Lung (tissue), 16 donors: Measurements from ENCODE around the gene MTMR1. TPM values are rescaled to one million over a fixed set of nuclear protein-coding genes. Genes with fewer than 3 reads are reported as not detected.
A peak's percentile ranks its signal among the peaks of the same experiment; 100 is the strongest.

ENCODE experiments used
- ATAC-seq: fragments of 200-7000 bp; cut with Tn5 transposase; one replicate; pipeline ENCODE4 v1.9.1; 2020; ENCODE audit warnings: moderate number of reproducible peaks; ENCODE audit not compliant: insufficient read depth, low FRiP score
- DNase-seq, 3 donors: peaks; one replicate each; pipeline ENCODE4 v3.0.0-alpha.2; 2013 to 2017
- H3K27ac ChIP-seq, 2 donors: one replicate each; pipeline ENCODE4 v1.5.1; 2013; ENCODE audit warnings: mild to moderate bottlenecking in 2 of 2, moderate library complexity in 2 of 2, control low read depth in 1 of 2, inconsistent platforms in 1 of 2, low read depth in 1 of 2, low read length in 1 of 2
- H3K27me3 ChIP-seq, 3 donors: one replicate each; pipeline ENCODE4 v1.5.1; 2013; ENCODE audit warnings: low read length in 2 of 3; ENCODE audit not compliant: control insufficient read depth in 3 of 3, insufficient read depth in 3 of 3
- H3K36me3 ChIP-seq, 4 donors: one replicate each; pipeline ENCODE4 v1.5.1; 2013; ENCODE audit warnings: low read length in 4 of 4, mild to moderate bottlenecking in 1 of 4, moderate library complexity in 1 of 4; ENCODE audit not compliant: control insufficient read depth in 4 of 4, insufficient read depth in 4 of 4
- H3K4me1 ChIP-seq, 5 donors: one replicate each; pipeline ENCODE4 v1.5.1; 2013; ENCODE audit warnings: low read length in 5 of 5, mild to moderate bottlenecking in 2 of 5, moderate library complexity in 1 of 5; ENCODE audit not compliant: control insufficient read depth in 5 of 5, insufficient read depth in 5 of 5
- H3K4me3 ChIP-seq: one replicate; pipeline ENCODE4 v1.5.1; 2013; ENCODE audit warnings: mild to moderate bottlenecking, control low read depth, moderate library complexity
- H3K9ac ChIP-seq, 2 donors: one replicate each; pipeline ENCODE4 v1.5.1; 2013; ENCODE audit warnings: low read length in 2 of 2, control low read depth in 1 of 2; ENCODE audit not compliant: insufficient read depth in 1 of 2
- H3K9me3 ChIP-seq, 4 donors: one replicate each; pipeline ENCODE4 v1.5.1; 2013; ENCODE audit warnings: low read length in 3 of 4, mild to moderate bottlenecking in 1 of 4, moderate library complexity in 1 of 4; ENCODE audit not compliant: control insufficient read depth in 4 of 4, insufficient read depth in 3 of 4
- WGBS, 2 donors: extraction: QIAGEN DNeasy Blood & Tissue Kit; methylation state at CpG; one replicate each; pipeline ENCODE4 v1.1.7; 2013; 5-methylcytosine and 5-hydroxymethylcytosine counted together
- long read RNA-seq, 5 donors: transcript quantifications; one replicate each; lab custom pipeline, GENCODE V29; 2026
- polyA plus RNA-seq, 2 donors: library from polyadenylated mRNA; stranded (reverse); fragments of 200-250 nt; gene quantifications; one replicate each; pipeline ENCODE4 v1.2.1, GENCODE V29; 2013
- total RNA-seq, 2 donors: library from RNA; depleted of rRNA in 1 of 2; stranded (reverse); fragments of >200 nt in 1 of 2; gene quantifications; one replicate each; pipeline ENCODE4 v1.2.1, GENCODE V29; 2014 to 2021
- TF ChIP-seq, protein P1 (sequence below): IDR thresholded peaks from 2 replicates; pipeline ENCODE4 v1.5.1; 2012; ENCODE audit warnings: mild to moderate bottlenecking; ENCODE audit errors: control extremely low read depth, extremely low read depth
- donor health status: control.
- donor health status: control.
- donor health status: Bipolar disorder and iron deficiency.
- donor health status: healthy.
- donor health status: DM: yes; HTN: yes; CAD: no.

MTMR1 gene
- total RNA-seq (10 to 100 TPM; 21.6 to 37.6 TPM), polyA plus RNA-seq (10 to 100 TPM; 10.0 to 10.3 TPM)
- long read RNA-seq, donor 1, partial matches to known transcripts: 5 of 5 reads
- long read RNA-seq, donor 1, other reads (novel, unspliced or antisense): 0 of 5 reads
- long read RNA-seq, donor 2: 0 reads
- long read RNA-seq, donor 3: 0 reads
- long read RNA-seq, donor 4: 0 reads
- long read RNA-seq, donor 5, full-length matches to known transcripts: 1 of 10 reads
- long read RNA-seq, donor 5, partial matches to known transcripts: 9 of 10 reads
- long read RNA-seq, donor 5, other reads (novel, unspliced or antisense): 0 of 10 reads

DNA sequence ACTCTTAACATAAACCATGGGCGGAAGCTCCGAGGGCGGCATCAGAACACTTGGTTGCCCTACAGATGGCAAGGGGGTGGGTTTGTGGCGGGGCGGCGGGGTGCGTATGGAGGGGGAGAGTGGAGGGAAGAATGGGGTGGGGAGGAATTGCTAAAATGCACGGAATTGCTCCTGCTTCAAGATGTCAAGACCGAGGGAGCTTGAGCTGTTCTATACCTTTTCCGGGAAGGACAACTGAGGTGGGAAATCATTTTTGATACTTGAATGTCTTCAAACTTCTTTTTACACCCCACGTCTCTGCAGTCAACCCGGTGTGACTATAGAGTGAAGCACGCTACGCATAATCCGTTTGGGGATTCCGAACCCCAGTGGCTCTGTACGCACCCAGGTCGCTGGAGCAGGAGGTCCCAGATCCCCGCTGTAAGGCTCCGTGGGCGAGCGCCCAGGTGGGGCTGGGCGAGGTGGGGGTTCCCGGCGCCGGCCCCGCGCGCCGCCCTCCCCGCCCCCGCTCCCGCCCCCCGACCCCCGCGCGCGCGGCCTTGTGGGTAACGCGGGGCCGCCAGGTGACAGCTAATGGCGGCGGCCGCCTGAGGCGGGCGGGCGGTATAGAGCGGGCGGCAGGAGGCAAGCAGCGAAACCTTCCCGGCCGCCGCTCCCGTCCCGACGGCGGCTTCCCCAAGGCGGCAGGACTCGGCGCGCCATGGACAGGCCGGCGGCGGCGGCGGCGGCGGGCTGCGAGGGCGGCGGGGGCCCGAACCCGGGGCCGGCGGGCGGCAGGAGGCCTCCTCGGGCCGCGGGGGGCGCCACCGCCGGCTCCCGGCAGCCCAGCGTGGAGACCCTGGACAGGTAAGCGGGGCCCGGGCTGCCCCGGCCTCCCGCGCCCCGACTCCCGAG, at the start of gene MTMR1:
MTMR1 (plus strand) TSS at position 566 of the 894 bp plus-strand sequence; CDS start at position 701, 135 bp downstream.
- peak within 1 kb of the TSS; percentile 85 to 88 for H3K27ac ChIP-seq
- peak within 1 kb of the TSS; percentile 27 to 67 for H3K9ac ChIP-seq
- 1 to 34% methylated on average over 22 to 92 of the region's 92 CpGs for WGBS, 2 donors
- peak; percentile 66 for ATAC-seq
- H3K27me3 ChIP-seq: peaks cover 0 to 2% (median 0%) of the 10 kb centered on the region in 3 donors
- DNase-seq: peak in 2 of 3 donors; percentile 27 to 34
- peaks cover 0 to 1% (median 0%) of the 10 kb centered on the region in 4 donors for H3K36me3 ChIP-seq
- H3K9me3 ChIP-seq: peaks cover 0 to 3% (median 2%) of the 10 kb centered on the region in 4 donors
- H3K4me3 ChIP-seq: peak within 1 kb of the TSS; percentile 55
- TF ChIP-seq, protein P1, sequence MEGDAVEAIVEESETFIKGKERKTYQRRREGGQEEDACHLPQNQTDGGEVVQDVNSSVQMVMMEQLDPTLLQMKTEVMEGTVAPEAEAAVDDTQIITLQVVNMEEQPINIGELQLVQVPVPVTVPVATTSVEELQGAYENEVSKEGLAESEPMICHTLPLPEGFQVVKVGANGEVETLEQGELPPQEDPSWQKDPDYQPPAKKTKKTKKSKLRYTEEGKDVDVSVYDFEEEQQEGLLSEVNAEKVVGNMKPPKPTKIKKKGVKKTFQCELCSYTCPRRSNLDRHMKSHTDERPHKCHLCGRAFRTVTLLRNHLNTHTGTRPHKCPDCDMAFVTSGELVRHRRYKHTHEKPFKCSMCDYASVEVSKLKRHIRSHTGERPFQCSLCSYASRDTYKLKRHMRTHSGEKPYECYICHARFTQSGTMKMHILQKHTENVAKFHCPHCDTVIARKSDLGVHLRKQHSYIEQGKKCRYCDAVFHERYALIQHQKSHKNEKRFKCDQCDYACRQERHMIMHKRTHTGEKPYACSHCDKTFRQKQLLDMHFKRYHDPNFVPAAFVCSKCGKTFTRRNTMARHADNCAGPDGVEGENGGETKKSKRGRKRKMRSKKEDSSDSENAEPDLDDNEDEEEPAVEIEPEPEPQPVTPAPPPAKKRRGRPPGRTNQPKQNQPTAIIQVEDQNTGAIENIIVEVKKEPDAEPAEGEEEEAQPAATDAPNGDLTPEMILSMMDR: no peak
- H3K4me1 ChIP-seq: peaks cover 0 to 4% (median 0%) of the 10 kb centered on the region in 5 donors

DNA sequence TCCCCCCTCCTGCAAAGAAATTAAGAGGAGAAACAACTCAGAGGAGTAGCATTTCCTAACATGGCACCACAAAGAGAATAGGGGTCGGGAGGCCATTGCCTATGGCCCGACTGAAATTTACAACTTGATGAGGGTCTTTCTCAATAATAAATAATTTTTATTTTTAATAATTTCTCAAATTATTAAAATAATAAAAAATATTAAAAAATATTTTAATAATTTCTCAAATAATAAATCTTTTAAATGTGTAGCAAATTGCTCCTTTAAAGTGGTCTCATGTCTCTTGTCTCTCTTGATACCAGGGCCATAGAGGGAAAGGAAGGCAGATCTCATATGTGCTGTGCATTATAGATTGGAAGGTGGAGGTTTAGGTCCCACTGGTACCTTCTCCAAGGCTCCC, 49.2 kb upstream of the MTMR1 start:
- H3K9ac ChIP-seq: no peak overlapping the region
- H3K9me3 ChIP-seq: no peaks in the 10 kb centered on the region
- H3K36me3 ChIP-seq: peaks cover 0 to 6% (median 4%) of the 10 kb centered on the region in 4 donors
- ATAC-seq (no peak), DNase-seq (no peak)
- TF ChIP-seq, protein P1: no peak
- no peaks in the 10 kb centered on the region for H3K4me1 ChIP-seq
- H3K27ac ChIP-seq: no peak overlapping the region
- WGBS, 2 donors: 80 to 96% methylated on average over 2 of the region's 2 CpGs
- no peak overlapping the region for H3K4me3 ChIP-seq
- H3K27me3 ChIP-seq: no peaks in the 10 kb centered on the region

DNA sequence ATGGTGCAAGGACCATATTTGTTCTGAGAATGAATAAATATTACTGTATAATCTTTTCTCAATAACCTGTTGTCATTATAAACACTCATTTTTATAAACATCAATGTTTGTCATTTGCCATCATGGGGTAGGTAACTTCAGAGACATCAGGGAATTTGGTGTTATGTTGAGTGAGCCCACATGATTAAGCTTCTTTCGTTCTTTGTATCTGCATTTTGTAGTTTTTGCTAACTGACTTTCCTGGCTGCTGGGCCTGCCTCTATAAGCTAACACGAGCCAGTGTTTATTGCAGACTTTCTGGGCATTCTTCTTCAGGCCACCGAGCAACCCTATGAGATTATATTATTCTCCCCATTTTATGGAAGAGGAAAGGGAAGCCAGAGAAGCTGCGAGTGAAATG, 48.8 kb upstream of the MTMR1 start:
- TF ChIP-seq, protein P1: no peak
- no peaks in the 10 kb centered on the region for H3K27me3 ChIP-seq
- H3K4me1 ChIP-seq: no peaks in the 10 kb centered on the region
- 78 to 87% methylated on average over 4 of the region's 4 CpGs for WGBS, 2 donors
- DNase-seq (no peak), ATAC-seq (no peak)
- no peak overlapping the region for H3K27ac ChIP-seq
- H3K36me3 ChIP-seq: peaks cover 0 to 6% (median 4%) of the 10 kb centered on the region in 4 donors
- no peak overlapping the region for H3K9ac ChIP-seq
- H3K9me3 ChIP-seq: no peaks in the 10 kb centered on the region
- H3K4me3 ChIP-seq: no peak overlapping the region
